GM18868 (cell line): Measurements from ENCODE around the gene MEG3.

ENCODE experiments used
- ATAC-seq: cut with Tn5 transposase; IDR thresholded peaks from one replicate; pipeline ENCODE4 v1.9.1; 2021; ENCODE audit warnings: mild to moderate bottlenecking, moderate library complexity; ENCODE audit not compliant: unreplicated experiment

The MEG3 gene

DNA sequence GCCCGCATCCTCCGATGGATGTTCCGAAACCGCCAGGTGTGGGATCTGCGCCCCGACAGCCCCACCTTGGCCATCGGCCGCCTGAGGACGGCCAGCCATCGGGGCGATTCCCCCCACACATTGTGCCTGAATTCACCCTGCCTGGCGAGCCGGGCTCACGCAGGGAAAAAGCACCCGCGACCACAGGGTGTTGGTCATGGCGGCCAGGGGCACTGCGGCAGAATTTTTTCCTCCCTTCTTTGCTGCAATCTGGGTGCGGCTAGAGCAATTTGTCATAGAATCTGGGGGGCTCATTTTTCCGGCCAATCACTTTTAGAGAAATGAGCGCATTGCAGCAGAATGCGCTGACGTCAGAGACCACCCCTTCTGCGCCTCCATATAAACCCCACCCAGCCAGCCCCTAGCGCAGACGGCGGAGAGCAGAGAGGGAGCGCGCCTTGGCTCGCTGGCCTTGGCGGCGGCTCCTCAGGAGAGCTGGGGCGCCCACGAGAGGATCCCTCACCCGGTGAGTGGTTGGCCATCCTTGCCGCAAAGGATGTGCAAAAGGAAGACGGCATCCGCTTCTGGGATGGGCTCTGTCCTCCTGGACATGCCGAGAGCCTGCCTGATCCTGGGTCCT lies at the start of gene MEG3:
Gene MEG3 (plus strand): TSS at position 406 of the 619 bp plus-strand sequence.
- ATAC-seq = no peak

DNA sequence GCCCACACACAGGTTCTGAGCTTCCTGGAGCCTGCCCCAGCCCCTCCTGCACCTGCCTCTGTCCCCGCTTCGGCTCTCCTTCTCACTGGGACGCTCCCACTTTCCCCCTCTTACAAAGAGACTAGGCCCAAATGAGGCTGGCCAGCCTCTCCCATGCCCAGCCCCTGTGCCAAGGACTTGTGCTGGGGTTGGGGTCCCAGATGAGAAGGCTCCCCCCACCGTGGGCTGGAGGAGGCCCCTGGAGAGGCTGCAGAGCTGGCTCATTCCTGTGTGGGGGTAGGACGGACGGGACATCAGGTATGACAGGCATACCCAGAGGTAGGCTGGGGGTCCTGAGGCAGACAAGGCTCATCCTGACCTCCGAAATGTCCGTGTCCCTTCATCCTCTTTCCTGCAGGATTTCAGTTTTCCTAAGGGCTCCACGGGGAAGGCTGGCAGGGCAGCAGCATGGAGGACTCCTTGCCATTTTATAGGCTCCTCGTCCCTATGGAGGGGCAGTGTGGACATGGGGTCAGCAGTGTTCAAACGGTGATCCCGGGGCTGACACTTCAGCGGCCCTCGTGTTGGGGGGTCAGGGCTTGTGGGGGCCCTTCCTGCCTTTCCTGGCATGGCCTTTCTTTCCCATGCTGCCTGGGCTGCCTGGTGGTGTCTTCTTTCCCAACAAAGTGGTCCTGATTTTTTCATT lies 49.1 kb upstream of the MEG3 start:
- no peak for ATAC-seq

GRCh38 chr14:100777366-100777817 lies 48.5 kb upstream of the MEG3 start:
- no peak for ATAC-seq

- no peak for ATAC-seq
Observed at GRCh38 chr14:100777818-100778525, 47.9 kb upstream of the MEG3 start.

DNA sequence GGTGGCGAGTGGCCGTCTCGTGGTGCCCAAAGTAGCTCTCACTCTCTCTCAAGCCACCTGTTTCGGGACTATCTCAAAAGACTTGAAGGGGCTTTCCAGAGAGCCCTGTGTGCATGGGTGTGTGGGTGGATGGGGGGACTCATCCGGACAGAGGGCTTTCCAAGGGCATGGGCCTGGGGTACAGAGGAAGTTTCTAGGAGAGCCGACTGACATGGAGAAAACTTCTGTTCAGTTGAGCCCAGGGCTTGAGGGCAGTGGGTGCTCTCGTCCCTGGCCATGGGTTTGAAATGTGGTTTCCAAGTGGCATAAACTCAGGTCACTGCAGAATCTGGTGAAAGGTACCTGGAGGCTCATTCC lies 47.4 kb upstream of the MEG3 start:
- no peak for ATAC-seq

DNA sequence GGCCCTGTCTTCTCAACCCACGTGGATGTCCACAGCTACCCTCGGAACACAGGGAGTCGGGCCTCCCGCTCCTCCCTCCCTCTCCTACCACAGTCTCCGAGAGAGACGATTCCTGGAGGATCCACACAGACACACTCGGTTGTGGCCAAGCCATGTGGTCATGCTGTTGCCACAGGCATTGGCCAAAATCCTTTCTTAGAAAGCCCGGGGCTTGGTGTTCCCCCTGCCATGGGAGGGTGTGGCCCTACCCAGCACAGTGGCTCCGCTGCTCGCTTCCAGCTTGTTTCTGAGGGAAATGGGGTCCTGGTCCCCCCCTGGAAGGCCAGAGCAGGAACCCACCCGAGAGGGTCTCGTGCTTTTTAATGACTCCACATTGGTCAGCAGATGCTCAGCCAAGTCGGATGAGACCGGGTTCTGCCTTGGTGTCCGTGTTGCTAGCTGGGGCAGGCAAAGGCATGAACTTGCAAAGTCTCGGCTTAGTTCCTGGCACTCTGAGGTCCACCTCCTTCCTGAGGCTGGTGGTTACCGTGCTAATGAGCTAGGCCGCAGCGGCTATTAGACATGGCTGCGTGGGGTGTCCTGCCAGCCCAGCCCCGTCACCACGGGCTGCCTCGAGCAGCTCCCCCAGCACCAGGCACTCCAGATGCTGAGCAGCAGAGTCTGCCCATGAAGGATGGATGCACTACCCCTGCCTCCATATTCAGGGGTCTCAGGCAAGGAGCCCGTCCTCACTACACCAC lies 46.8 kb upstream of the MEG3 start:
- no peak for ATAC-seq

DNA sequence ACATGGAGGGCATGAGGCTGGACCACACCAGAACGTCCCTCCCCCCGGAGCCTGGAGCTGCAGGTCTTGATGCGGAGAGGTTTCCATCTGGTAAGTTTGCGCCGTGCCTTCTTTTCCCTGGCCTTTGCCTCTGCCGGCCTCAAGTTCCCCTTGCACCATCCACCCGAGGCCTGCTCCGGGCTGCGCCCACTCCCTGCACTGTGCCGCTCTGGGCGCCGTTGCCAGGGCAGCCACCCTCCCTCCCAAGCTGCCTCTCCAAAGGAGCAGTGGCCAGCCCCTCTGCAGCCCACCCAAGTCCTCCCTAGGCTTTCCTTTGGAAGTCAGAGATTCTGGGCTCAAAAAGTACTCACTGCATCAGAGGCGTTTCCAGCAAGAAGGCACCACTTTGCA lies 46.2 kb upstream of the MEG3 start:
- ATAC-seq = no peak

DNA sequence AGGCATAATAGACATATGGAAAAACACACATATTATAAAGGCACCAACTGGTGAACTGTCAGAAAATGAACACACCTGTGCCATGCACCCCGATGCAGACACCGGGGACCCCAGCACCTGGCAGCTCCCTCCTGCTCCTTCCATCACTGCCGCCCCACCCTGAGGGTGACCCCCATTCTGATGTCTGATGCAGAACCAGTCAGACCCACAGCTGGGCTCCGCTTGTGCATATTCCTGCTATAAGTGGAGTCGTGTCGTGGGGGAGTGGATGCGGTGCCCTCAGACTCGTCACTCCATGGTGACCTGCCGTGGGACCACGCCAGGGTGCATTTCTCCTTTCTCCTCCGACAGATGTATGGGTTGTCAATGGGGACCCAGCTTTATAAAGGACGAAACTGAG lies 45.7 kb upstream of the MEG3 start:
- ATAC-seq = no peak

- ATAC-seq = no peak
Observed at GRCh38 chr14:100780646-100781355, 45.1 kb upstream of the MEG3 start.

DNA sequence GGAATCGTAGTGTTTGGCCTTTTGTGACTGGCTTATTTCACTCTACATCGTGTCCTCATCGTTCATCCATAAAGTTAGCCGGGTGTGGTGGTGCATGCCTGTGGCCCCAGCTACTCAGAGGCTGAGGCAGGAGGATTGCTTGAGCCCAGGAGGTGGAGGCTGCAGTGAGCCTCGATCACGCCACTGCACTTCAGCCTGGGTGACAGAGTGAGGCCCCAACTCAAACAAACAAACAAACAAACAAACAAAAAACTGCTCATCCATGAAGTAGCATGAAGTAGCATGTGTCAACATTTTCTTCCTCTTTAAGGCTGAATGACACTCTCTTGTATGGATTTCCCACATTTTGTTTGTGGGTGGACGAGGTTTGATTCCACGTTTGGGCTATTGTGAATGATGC lies 44.0 kb upstream of the MEG3 start:
- ATAC-seq = no peak

DNA sequence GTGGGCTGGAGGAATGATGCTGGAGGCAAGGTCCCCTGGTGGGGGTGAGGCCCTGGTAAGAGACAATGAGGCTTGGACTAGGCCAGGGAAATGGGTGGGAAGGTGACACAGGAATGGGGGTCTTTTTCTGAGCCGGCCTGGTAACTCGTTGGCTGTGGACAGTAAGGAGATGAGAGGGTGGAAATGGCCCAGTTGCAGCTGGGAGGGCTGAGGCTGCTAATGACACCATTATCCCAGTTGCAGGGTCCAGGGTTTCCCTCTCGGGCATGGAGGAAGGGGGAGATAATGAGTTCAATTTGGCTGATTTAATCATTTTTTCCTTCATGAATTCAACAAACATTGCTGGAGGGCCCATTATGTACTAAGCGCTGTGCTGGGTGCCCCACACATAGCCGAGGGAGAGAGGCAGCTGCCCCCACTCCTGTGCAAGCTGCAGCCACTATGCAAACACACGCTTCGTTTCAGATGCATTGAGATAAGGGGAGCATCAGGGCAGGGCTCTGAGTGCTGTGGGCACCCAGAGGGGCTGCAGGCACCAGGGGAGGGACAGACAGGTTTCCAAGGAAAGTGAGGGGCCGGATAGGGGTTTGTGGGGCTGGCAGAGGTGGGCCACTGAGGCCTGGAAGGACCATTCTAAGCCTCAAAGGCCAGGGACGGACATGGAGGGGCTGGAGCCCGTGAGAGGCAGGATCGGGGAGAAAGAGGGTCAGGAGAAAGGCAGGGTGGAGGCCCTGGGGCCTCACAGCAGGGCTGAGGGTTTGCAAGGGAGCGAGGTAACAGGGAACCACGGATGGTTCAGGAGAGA lies 43.2 kb upstream of the MEG3 start:
- ATAC-seq = no peak

DNA sequence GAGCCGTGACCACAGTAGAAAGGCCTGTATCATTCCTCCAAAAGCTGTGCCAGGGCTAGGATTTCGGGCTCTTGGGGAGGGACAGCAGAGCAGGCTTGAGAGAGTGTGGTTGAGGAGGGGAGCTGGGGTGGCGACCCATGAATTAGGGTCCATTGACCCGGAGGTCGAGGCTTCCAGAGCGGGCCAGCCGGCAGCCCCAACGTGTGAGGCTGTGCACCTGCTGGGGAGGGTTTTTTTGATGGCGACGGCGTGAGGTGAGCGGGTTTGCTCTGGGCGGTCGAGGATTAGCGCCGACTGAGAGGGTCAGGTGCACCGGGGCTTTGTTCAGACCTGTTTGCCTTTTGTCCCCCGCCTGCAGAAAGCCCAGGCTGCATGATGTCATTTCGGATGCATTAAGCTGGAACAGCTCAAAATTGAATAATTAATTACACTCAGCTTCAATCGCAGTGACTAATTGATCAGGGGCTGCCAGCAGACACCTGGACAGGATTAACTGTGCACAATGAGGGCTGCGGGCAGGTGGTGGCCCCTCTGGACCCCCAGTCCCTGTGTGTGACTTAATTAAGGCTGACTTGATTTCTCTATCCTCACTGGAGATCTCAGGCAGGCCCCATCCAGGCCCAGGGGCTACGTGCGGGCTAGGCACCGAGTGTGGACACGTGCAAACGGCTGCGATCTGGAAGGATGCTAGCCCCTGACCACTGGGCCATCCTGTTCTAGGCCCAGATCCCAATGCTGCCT lies 42.1 kb upstream of the MEG3 start:
- ATAC-seq = no peak

DNA sequence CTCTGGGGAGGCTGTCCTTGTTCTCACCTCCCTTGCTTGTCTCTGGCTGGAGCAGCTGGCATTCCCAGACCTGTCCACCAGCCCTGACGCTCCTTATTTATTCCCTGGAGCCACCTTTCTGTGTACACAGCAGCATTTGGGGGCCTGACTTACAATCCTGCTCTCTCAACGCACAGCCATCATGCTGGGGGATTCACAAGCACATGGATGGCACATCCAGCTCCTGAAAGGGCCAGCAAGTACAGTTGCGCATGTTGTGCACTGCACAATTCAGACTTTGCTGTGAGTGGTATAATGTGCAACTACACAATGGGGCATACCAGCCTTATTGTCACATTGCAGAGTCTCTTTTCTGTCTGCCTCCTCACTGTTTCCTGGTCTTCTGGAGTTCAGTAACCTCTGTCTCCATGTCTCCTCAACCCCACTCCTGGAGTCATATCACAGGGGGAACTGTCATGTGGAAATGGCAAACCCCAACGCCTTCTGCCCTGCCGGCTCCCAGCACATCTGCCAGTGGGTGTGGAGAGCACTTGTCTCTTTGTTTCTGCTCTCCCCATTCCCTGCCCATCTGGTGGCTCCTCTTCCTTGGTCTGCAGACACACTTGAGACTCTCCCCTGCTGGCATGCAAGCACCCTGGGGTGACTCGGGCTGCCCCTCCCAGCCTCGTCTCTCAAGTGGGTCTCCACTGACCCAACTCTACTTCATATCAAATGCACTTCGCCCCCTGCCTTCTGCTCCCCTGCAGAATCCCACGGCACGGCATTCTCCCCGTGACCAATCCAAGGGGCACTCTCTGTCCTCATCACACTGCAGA lies 41.2 kb upstream of the MEG3 start:
- ATAC-seq = no peak

DNA sequence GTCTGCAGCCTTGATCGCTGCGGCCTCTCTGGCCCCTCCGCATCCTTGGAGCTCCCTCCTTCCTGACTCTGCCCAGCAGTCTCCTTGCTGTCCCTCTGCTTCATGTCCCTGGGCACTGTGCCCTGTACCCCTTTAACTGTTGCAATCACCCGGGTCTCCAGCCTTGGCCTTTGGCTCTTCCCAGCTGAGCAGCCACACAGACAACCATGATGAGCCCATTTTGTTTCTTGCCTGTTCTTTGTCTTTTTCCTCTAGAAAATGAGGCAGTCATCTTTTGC lies 40.6 kb upstream of the MEG3 start:
- ATAC-seq = no peak

- no peak for ATAC-seq
Observed at GRCh38 chr14:100785626-100786025, 40.3 kb upstream of the MEG3 start.

- ATAC-seq = no peak
Observed at GRCh38 chr14:100786131-100786530, 39.8 kb upstream of the MEG3 start.

- ATAC-seq = no peak
Observed at GRCh38 chr14:100786576-100787219, 39.2 kb upstream of the MEG3 start.

DNA sequence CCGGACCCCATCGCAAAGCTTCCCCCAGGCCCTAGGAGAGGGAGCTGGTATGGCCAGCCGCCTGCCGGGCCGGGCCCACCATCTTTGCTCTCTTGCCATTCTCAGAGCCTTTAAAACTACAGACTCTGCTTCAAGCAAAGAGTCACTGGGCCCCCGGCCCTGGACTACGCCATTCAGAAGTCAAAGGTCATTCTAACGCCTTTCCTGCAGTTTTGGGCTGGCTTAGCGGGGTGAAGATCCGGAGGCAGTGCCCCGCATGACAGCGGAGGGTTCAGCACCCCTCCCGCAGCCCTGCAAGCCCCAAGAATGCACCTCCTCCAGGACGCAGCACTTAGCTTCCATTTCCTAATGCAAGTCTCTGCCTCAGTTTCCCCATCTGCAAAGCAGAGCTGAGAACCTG lies 38.3 kb upstream of the MEG3 start:
- no peak for ATAC-seq
